GM21423 (cell line): ENCODE data around the gene FAM221A.
"Not testable (repeated sequence)": the region's sequence is repeated elsewhere in the genome, so short reads cannot be mapped to it uniquely, and the experiment has no call there.

Experiments
- ATAC-seq: cut with Tn5 transposase; IDR thresholded peaks from one replicate; pipeline ENCODE4 v1.9.1; 2021; ENCODE audit warnings: mild to moderate bottlenecking, moderate library complexity; ENCODE audit not compliant: unreplicated experiment

Gene FAM221A

GRCh38 chr7:23679898-23680413 is at the start of gene FAM221A:
Gene FAM221A, plus strand, starts transcription at chr7:23680199. Its CDS starts 20 bp downstream, at chr7:23680219.
- ATAC-seq: peak; percentile 99

GRCh38 chr7:23633417-23633816 is 46.6 kb upstream of the FAM221A start:
- no peak for ATAC-seq

GRCh38 chr7:23645822-23646221 is 34.2 kb upstream of the FAM221A start:
- ATAC-seq: no peak

- no peak for ATAC-seq
Measured at GRCh38 chr7:23653942-23654341, 26.1 kb upstream of the FAM221A start.

- no peak for ATAC-seq
Measured at GRCh38 chr7:23654508-23654907, 25.5 kb upstream of the FAM221A start.

GRCh38 chr7:23655433-23655832 is 24.6 kb upstream of the FAM221A start:
- no peak for ATAC-seq

GRCh38 chr7:23658831-23659427 is 21.1 kb upstream of the FAM221A start:
- no peak for ATAC-seq

GRCh38 chr7:23661385-23661784 is 18.6 kb upstream of the FAM221A start:
- ATAC-seq: no peak

GRCh38 chr7:23662124-23662983 is 17.6 kb upstream of the FAM221A start:
- no peak for ATAC-seq

GRCh38 chr7:23662984-23663313 is 17.1 kb upstream of the FAM221A start:
- ATAC-seq: no peak

GRCh38 chr7:23664122-23664521 is 15.9 kb upstream of the FAM221A start:
- ATAC-seq: no peak

- ATAC-seq: no peak
Measured at GRCh38 chr7:23672033-23672432, 8.0 kb upstream of the FAM221A start.

GRCh38 chr7:23680414-23681405 is 711 bp downstream of the FAM221A start:
- peak; percentile 16 for ATAC-seq

GRCh38 chr7:23684041-23684440 is 4.0 kb downstream of the FAM221A start:
- ATAC-seq: not testable (repeated sequence)

- ATAC-seq: no peak
Measured at GRCh38 chr7:23685731-23686130, 5.7 kb downstream of the FAM221A start.

GRCh38 chr7:23687011-23687410 is 7.0 kb downstream of the FAM221A start:
- no peak for ATAC-seq

GRCh38 chr7:23689165-23689564 is 9.2 kb downstream of the FAM221A start:
- no peak for ATAC-seq

GRCh38 chr7:23691320-23691719 is 11.3 kb downstream of the FAM221A start:
- no peak for ATAC-seq

GRCh38 chr7:23693224-23693623 is 13.2 kb downstream of the FAM221A start:
- ATAC-seq: no peak

GRCh38 chr7:23696916-23697441 is 17.0 kb downstream of the FAM221A start:
- no peak for ATAC-seq

GRCh38 chr7:23698822-23699221 is 18.8 kb downstream of the FAM221A start:
- ATAC-seq: no peak
